ENCODE data around the gene ADAMTS2.

The ADAMTS2 gene

GRCh38 chr5:179345433-179346321, at the start of gene ADAMTS2:
TSS of gene ADAMTS2 (minus strand) at chr5:179345461. CDS start at chr5:179345328, 133 bp downstream.
- DNase-seq (ENCODE audit: low spot score): peak; percentile 95

DNA sequence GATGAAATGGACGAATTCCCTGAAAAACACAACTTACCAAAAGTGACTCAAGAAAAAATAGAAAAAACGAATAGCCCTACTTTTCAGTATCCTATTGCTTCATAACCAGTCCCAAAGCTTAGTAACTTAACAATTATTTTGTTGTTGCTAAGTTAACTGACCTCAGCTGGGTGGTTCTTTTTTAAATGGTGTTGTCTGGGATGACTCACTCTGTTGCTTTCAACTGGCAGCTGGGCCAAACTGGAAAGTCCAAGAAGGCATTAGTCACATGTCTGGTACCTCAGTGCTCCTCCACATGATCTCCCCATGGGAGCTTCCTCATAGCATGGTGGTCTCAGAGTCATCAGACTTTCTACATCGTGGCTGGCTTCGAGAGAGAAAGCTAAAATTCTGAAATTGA, 47.8 kb upstream of the ADAMTS2 start:
- DNase-seq (ENCODE audit: low spot score): peak; percentile 53

- DNase-seq (ENCODE audit: low spot score): no peak
Observed at GRCh38 chr5:179387151-179388110, 42.2 kb upstream of the ADAMTS2 start.

DNA sequence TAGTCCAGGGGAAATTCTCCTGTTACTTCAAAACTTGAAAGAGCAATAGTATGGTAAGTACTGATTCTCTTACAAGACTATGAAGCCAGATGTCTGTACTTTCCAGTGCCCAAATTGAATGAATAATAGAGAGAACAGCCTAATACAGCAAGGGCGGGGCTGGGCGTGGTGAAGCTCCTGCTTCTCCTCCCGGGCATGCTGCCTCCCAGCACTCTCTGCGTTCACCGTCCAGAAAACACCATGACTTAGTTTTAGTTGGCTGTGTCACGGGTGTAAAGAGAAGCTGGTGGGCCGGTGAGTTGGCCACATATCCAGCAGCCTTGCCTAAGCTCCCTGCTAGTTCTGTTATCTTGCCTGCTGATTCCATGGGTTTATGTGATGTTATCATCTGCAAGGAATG, 40.7 kb upstream of the ADAMTS2 start:
- no peak for DNase-seq (ENCODE audit: low spot score)

DNA sequence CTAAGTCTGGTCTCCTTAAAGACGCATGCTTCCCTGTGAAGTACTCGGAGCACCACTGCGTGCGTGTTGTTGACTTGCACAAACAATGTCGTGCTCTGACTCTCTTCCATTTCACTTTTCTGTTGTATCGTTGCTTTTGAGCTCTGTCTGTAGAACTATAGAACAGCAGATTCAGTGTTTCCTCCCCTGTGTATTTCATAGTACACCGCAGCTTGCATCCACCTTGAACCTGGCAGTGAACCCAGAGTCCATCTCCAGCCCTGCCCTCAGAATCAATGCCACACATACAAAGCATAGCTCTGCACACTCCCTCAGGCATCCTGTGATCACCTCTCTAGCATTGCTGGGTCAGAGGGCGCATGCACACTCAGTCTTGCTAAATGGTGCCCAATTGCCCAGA, 37.2 kb upstream of the ADAMTS2 start:
- no peak for DNase-seq (ENCODE audit: low spot score)

DNA sequence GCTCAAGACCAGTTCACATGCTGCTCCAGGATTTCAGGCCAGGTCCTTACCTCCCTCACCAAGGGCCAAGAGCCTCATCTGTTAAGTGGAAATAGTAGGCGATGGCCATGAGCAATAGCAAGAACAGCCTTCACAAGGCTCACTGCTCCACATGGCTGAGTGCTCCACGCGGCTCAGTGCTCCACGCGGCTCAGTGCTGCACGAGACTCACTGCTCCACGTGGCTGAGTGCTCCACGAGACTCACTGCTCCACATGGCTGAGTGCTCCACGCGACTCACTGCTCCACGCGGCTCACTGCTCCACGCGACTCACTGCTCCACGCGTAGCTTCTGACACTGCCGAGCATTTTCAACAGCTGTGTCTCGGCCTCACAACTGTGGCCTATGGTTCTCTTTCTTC, 36.4 kb upstream of the ADAMTS2 start:
- no peak for DNase-seq (ENCODE audit: low spot score)

DNA sequence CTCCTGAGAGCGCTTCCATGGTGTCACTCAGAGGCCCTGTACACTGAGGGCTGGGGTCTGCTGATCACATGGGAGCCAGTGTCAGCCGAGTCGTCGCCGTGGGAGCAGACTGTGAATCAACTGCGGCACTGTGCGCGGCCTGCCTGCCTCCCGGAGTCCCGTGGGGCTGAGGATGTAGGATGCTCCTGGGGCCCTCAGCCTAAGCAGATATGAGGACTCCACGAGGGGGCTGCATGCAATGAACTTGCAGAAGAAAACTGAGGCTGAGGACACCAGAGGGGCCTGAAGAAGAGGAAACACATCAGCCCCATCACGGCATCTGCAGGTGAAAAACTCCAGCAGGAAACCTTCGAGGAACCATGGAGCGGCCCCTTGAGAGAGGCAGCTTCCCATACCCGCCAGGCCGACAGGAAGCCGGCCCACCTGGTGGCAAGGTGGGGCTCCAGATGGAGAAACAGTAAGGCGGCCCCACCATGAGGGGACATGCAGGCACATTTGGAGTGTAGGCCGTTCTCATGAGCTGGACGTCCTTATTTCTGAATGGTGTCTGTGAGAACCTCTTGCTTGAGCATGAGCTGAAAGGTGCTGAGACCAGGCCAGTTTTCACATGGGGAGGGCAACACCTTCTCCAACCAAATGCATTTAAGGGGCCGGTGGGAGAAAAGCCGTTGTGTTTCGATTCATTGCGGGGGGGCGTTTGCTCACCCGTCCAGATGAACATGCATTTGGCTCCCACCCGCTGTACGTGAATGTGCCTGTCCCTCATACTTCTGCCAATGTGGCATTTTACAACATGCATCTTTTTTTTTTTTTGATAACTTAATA, 35.2 kb upstream of the ADAMTS2 start:
- DNase-seq (ENCODE audit: low spot score): no peak

- no peak for DNase-seq (ENCODE audit: low spot score)
Observed at GRCh38 chr5:179379321-179379890, 34.1 kb upstream of the ADAMTS2 start.

GRCh38 chr5:179378441-179379271, 33.4 kb upstream of the ADAMTS2 start:
- peak; percentile 47 for DNase-seq (ENCODE audit: low spot score)

GRCh38 chr5:179378116-179378440, 32.8 kb upstream of the ADAMTS2 start:
- no peak for DNase-seq (ENCODE audit: low spot score)

GRCh38 chr5:179377421-179378115, 32.3 kb upstream of the ADAMTS2 start:
- DNase-seq (ENCODE audit: low spot score): no peak

DNA sequence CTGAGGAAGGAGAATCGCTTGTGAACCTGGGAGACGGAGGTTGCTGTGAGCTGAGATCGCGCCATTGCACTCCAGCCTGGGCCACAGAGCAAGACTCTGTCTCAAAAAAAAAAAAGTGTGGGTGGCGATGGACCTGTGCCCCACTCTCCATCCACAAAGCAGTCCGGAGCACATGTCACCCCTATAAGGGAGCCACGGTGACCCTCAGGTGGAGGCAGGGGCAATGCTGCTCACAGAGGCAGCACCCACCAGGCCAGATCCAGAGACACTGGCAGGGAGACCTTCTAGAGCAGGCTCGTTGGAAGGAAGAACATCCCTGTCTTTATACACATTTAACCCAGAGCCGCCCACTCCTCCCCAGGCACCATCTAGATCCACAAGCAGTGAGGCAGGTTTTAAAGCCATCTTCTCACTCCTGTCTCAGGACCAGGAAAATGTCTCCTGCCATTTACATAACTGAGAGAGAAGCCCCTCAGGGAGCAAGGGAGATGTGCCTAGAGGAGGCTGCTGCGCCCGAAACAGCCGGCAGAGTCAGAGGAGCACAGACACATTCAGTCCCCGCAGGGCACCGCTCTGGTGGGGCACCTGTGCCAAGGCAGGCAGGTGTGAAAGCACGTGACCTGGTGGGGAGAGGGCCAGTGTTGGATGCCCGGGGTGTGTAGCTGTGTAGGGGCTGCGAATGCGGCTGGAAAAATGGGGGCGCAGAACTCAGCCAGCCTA, 31.6 kb upstream of the ADAMTS2 start:
- DNase-seq (ENCODE audit: low spot score): no peak

- DNase-seq (ENCODE audit: low spot score): no peak
Observed at GRCh38 chr5:179375831-179376365, 30.6 kb upstream of the ADAMTS2 start.

DNA sequence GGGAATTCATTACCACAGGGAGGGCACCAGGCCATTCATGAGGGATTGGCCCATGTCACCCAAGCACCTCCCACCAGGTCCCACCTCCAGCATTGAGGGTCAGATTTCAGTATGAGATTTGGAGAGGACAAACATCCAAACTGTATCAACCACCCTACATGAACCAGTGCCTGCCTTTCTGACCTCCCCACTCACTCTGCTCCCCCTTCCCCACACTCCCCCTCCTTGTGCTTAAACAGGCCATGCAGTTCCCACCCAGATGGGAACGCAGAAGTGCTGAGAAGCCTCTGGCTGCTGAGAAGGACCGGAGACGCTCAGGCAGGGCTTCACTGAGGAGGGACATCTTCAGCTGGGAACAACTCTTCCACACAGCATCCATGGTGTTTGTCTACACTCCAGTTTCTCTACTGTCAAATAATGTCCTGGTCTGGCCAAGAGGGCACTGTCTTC, 30.0 kb upstream of the ADAMTS2 start:
- DNase-seq (ENCODE audit: low spot score): no peak

GRCh38 chr5:179374506-179375235, 29.4 kb upstream of the ADAMTS2 start:
- DNase-seq (ENCODE audit: low spot score): no peak

DNA sequence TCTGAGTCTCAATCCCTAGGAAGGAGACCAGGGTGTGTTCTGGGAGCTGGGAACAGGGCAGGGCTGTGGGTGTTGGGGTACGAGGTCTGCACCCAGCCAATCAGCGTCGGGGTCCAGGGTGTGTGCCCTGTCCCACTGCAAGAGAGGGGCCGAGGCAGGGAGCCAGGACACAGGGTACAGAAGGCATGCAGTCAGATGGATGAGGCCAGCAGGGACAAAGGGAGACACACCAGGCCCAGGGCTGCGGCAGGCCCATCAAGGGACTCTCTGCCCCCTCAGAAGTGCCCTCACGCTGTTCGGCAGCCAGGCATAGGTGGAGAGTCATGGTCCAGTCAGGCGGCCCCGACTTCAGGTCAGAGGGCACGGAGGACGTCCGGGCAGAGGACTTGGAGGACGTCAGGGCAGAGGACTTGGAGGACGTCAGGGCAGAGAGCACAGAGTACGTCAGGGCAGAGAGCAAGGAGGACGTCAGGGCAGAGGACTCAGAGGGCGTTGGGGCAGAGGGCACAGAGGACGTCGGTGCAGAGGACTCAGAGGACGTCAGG, 28.8 kb upstream of the ADAMTS2 start:
- DNase-seq (ENCODE audit: low spot score): no peak

DNA sequence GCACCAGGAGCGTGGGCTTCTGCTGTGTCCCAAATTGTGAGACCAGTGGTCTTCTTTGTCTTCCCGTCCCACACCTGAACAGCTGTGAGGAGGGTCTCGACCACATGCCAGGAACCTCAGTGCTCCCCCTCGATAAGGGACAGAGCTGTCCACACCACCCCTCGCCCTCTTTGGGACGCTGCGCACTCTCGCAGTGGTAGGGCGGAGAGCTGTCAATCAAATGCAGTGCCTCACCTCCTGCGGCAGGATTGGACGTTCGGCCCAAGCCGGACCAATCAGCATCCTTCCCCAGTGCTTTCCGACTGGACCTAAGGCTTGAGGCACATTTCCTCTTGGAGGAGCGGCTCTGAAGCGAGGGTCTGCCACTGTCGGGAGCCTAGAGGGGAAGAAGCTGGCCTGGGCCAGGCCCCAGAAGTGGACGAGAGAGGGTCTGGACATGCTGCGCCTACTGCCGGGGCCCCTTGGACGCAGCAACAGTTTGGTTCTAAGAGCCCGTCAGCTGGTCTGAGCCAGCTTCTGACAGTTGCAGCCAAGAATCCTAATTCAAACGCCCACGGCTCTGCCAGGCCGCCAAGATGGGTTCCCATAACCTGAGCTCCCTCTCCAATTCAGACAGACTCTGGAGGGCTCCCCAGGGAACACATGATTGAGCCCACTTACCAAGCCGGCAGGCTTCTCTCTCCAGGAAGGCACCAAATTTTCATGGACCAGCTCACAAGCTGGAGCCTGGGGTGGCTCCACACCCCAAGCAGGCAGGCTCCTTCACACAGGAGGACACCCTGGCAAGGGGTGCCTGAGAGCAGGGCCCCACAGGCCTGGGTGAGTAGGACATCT, 28.1 kb upstream of the ADAMTS2 start:
- DNase-seq (ENCODE audit: low spot score): no peak
